Measurements from ENCODE around the gene KLHDC2. TPM values are rescaled to one million over a fixed set of nuclear protein-coding genes. Genes with fewer than 3 reads are reported as not detected.

KLHDC2 gene
- polyA plus RNA-seq, 1 of the 3 experiments (the other 2 are of a cell fraction), result 41.1 TPM

- Histone ChIP-seq H2AFZ (ENCODE audit: low read depth) (no peak overlapping the region), H3K9me2 (no peaks in the 10 kb centered on the region), H4K20me1 (ENCODE audit: insufficient read depth) (no peaks in the 10 kb centered on the region), H3F3A (replicated peaks; ENCODE audit: insufficient read depth) (peaks cover 18% of the 10 kb centered on the region), H3K9me3 (0 out of 2 replicates have a peak, but pooled peaks cover 10% of the 10 kb centered on the region), H3K4me2 (no peak overlapping the region), H3K27me3 (ENCODE audit: insufficient read depth) (no peaks in the 10 kb centered on the region), H3K79me2 (ENCODE audit: insufficient read depth) (no peaks in the 10 kb centered on the region; the same call in 1 of the 2 replicates), H3K9ac (no peak overlapping the region), H3K4me3 (ENCODE audit: low read depth in 2 of 2, low read length in 1 of 2) (no peak overlapping the region), H3K4me1 (ENCODE audit: control insufficient read depth in 1 of 2, insufficient read depth in 2 of 2, low read depth in 1 of 2, low read length in 1 of 2) (no peaks in the 10 kb centered on the region), H3K36me3 (replicated peaks in 1 of 2; ENCODE audit: control insufficient read depth in 1 of 2, insufficient read depth in 2 of 2, low read length in 1 of 2) (peaks cover 68 to 83% of the 10 kb centered on the region in 2 experiments), H3K27ac (ENCODE audit: low read depth in 2 of 2, low read length in 1 of 2) (no peak overlapping the region)
- ChIA-PET CTCF (interaction anchor here (3.0 kb wide), 1 partner anchor 182 kb away, joined by 13 read pairs; the partner anchor contains the start of gene DNAAF2), POLR2A (no interaction called here)
- TF ChIP-seq, protein P1, sequence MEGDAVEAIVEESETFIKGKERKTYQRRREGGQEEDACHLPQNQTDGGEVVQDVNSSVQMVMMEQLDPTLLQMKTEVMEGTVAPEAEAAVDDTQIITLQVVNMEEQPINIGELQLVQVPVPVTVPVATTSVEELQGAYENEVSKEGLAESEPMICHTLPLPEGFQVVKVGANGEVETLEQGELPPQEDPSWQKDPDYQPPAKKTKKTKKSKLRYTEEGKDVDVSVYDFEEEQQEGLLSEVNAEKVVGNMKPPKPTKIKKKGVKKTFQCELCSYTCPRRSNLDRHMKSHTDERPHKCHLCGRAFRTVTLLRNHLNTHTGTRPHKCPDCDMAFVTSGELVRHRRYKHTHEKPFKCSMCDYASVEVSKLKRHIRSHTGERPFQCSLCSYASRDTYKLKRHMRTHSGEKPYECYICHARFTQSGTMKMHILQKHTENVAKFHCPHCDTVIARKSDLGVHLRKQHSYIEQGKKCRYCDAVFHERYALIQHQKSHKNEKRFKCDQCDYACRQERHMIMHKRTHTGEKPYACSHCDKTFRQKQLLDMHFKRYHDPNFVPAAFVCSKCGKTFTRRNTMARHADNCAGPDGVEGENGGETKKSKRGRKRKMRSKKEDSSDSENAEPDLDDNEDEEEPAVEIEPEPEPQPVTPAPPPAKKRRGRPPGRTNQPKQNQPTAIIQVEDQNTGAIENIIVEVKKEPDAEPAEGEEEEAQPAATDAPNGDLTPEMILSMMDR (IDR thresholded peaks at IDR 0.05), result no peak
- TF ChIP-seq FOSL2 (IDR thresholded peaks at IDR 0.05; ENCODE audit: borderline replicate concordance, low read depth) (no peak), TCF12 (IDR thresholded peaks at IDR 0.05) (no peak), RCOR1 (IDR thresholded peaks at IDR 0.05; ENCODE audit: low read length) (no peak), MXI1 (IDR thresholded peaks at IDR 0.05; ENCODE audit: low read depth, low read length) (no peak), RAD21 (IDR thresholded peaks at IDR 0.05; ENCODE audit: low read length) (no peak), NFIC (IDR thresholded peaks at IDR 0.05; ENCODE audit: borderline replicate concordance) (no peak), CHD2 (IDR thresholded peaks at IDR 0.05; ENCODE audit: low read length, partially characterized antibody) (no peak), SMC3 (IDR thresholded peaks at IDR 0.05; ENCODE audit: low read depth, low read length) (no peak), GABPA (IDR thresholded peaks at IDR 0.05; ENCODE audit: low read depth) (no peak), USF2 (IDR thresholded peaks at IDR 0.05; ENCODE audit: borderline replicate concordance, low read depth, low read length) (no peak), MEF2A (IDR thresholded peaks at IDR 0.05; ENCODE audit: borderline replicate concordance, low read depth) (no peak), YY1 (IDR thresholded peaks at IDR 0.05; ENCODE audit: low read depth) (no peak), TEAD4 (IDR thresholded peaks at IDR 0.05; ENCODE audit: borderline replicate concordance, insufficient read depth) (no peak)
- TF ChIP-seq, protein P2, sequence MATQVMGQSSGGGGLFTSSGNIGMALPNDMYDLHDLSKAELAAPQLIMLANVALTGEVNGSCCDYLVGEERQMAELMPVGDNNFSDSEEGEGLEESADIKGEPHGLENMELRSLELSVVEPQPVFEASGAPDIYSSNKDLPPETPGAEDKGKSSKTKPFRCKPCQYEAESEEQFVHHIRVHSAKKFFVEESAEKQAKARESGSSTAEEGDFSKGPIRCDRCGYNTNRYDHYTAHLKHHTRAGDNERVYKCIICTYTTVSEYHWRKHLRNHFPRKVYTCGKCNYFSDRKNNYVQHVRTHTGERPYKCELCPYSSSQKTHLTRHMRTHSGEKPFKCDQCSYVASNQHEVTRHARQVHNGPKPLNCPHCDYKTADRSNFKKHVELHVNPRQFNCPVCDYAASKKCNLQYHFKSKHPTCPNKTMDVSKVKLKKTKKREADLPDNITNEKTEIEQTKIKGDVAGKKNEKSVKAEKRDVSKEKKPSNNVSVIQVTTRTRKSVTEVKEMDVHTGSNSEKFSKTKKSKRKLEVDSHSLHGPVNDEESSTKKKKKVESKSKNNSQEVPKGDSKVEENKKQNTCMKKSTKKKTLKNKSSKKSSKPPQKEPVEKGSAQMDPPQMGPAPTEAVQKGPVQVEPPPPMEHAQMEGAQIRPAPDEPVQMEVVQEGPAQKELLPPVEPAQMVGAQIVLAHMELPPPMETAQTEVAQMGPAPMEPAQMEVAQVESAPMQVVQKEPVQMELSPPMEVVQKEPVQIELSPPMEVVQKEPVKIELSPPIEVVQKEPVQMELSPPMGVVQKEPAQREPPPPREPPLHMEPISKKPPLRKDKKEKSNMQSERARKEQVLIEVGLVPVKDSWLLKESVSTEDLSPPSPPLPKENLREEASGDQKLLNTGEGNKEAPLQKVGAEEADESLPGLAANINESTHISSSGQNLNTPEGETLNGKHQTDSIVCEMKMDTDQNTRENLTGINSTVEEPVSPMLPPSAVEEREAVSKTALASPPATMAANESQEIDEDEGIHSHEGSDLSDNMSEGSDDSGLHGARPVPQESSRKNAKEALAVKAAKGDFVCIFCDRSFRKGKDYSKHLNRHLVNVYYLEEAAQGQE (IDR thresholded peaks at IDR 0.05; ENCODE audit: low read depth, low read length), result no peak
- 96% methylated on average over 3 of the region's 3 CpGs for WGBS (ENCODE audit: low lambda C conversion rate)
- DNase-seq, result no peak
These were observed 48.9 kb downstream of the KLHDC2 start for GRCh38 chr14:49816844-49817243.

Measured in SK-N-SH (cell line).